GM13977 (cell line): ENCODE data around the gene KIAA1755.

Experiments
- DNase-seq: peaks from one replicate; pipeline ENCODE4 v3.0.0; 2012; ENCODE audit warnings: low spot score
- in situ Hi-C: fragments of 300-500 bp; cut with MboI; formaldehyde crosslinking; loops from one replicate; pipeline ENCODE4 v1.12.0; 2022; ENCODE audit warnings: low sequenced_read_pairs, low pct_unique_long_range_greater_than_20kb, mixed read lengths, inconsistent platforms; ENCODE audit not compliant: unreplicated experiment
- TF ChIP-seq, protein P1 (sequence below): IDR thresholded peaks from 2 replicates; pipeline ENCODE4 v1.5.1; 2012; ENCODE audit warnings: mild to moderate bottlenecking, control low read depth; ENCODE audit not compliant: insufficient read depth; ENCODE audit errors: extremely low read depth, missing control alignments

The KIAA1755 gene

DNA sequence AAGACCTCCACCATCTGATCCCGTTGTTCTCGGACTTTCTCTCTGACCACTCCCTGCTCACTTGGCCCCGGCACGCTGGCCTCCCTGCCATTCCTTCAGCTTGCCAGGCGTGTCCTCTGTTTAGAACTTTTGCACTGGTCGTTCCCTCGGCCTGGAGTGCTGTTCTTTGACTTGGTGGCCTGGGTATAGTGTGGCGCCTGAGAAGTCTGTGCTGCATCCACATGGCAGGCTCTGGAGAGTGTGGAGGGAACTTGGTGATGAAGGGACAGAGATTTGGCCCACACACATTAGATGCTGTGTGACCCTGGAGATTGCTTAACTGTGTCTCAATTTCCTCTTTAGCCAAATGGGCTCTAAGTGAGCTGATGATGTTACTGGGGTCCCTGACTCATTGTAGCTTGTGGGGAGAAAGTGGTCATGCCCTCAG lies 82.5 kb downstream of the KIAA1755 start:
- in situ Hi-C loops, result no loop called here
- TF ChIP-seq, protein P1, sequence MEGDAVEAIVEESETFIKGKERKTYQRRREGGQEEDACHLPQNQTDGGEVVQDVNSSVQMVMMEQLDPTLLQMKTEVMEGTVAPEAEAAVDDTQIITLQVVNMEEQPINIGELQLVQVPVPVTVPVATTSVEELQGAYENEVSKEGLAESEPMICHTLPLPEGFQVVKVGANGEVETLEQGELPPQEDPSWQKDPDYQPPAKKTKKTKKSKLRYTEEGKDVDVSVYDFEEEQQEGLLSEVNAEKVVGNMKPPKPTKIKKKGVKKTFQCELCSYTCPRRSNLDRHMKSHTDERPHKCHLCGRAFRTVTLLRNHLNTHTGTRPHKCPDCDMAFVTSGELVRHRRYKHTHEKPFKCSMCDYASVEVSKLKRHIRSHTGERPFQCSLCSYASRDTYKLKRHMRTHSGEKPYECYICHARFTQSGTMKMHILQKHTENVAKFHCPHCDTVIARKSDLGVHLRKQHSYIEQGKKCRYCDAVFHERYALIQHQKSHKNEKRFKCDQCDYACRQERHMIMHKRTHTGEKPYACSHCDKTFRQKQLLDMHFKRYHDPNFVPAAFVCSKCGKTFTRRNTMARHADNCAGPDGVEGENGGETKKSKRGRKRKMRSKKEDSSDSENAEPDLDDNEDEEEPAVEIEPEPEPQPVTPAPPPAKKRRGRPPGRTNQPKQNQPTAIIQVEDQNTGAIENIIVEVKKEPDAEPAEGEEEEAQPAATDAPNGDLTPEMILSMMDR, result no peak
- no peak for DNase-seq

DNA sequence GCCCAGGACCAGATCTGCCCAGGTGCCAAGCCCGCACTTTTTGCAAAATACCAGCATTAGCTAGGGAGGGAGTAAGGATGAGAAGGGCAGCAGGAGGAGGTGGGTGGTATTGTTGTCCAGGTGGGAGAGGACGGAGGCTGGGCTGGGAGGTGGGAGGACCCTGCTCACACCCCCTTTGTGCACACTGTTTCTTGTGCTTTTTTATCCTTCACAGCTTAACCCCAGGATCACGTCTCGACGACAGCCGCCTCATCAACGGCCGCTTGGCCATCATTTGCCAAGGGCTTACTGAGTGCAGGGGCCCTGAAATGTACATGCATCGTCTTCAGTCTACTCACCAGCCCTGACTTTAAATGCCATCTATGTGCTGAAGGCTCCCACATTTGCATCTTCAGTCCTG lies 83.3 kb downstream of the KIAA1755 start:
- TF ChIP-seq, protein P1, result no peak
- DNase-seq, result no peak
- in situ Hi-C loops, result no loop called here

DNA sequence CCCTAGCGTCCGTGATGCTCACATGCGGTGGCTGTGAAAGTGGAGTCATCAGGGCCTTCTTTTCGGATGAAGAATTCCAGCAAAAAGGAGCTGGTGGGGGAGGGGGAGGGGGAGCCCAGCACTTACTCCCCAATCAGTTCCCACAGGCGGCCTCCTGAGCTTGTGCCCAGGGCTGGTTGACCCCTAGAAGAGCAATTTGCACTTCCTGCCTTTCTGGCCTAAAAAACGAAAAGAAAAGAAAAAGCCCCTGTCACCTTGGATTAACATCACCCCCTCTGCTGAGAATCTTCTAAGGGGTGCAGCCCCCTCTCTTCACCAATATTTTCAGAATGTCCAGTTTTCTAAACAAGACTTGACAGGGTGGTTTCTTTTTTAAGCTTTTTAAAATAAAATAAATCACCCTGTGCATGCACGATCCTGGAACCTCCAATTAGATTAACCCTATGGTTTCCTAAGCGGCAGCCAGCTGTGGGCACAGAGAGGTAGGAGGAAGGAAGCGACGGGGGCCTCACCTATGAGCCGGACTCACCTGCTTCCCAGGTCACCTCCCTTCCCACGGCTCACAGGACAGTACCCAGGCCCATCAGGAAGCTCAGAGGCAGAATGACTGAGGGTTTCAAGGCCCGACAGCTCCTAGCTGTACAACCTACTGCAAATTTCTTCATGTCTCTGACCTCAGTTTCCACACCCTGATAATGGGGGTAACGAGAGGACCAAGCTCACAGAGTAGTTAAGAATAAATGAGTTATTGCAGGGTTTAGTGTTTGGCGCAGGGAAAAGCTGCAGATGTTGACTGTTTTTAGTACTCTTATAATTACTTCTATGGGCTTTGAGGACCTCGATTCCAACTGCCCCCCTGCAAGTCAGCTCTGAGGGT lies 85.0 kb downstream of the KIAA1755 start:
- TF ChIP-seq, protein P1, result no peak
- in situ Hi-C loops, result no loop called here
- no peak for DNase-seq

DNA sequence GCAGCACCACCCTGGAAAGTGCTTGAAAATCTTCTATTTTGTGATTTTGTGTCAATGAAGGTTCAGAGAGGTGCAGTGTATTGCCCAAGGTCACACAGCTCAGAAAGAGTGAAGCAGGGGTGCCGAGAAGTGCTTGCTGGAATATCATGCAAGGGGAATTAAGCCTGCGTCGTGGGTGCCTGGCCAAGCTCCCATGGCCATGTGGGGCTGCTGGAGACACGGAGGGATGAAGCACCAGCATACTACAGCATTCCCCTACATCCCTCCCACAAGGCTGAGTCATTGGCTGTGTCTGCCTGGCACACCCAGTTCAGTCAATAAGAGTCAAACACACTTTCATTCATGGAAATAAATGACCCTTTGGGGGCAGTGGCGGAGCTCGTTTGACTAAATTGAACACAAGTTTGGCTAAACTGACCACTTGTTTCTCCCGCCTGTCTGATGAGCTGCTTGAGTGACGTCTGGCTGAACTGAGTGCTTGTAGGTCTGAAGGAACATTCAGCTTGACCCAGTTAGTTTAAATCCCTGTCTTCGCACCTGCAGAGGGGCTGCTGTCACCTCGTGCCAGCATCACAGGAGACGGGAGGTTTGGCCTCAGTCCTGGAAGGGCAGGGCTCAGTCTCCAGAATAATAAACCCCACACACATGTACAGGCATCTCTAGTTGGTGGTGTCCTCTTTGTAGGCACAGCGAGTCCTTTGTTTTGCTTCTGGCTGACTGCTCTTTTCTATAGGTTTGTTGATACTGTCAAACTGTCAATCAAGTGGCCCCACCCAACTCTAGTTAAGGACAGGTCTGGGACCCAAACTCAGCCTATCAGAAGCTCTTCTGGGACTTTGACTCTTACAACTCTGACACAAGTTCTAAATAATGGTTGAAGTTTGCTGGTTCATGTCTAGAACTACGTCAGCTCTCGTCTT lies 87.0 kb downstream of the KIAA1755 start:
- in situ Hi-C loops, result no loop called here
- no peak for DNase-seq

DNA sequence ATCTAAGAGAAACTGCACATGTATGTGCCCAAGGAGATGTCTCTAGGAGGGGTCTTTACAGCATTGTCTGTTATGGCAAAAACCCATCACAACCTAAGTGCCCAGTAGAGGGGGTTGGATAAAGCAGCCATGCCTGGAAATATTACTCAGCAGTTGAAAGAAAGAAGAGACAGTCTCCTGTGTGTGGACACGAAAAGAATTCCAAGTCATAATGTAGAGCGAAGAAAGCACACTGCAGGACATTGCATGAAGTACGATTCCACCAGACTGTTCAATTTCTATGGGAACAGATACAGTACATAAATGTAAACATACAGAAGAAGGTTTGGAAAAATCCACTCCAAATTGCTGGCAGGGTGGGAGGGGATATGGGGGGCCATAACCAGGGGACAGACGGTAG lies 88.1 kb downstream of the KIAA1755 start:
- in situ Hi-C loops, result no loop called here
- DNase-seq, result no peak
- TF ChIP-seq, protein P1, result no peak

More for the DNA sequence above, 87.0 kb downstream of the KIAA1755 start:
- TF ChIP-seq, protein P1, result no peak

DNA sequence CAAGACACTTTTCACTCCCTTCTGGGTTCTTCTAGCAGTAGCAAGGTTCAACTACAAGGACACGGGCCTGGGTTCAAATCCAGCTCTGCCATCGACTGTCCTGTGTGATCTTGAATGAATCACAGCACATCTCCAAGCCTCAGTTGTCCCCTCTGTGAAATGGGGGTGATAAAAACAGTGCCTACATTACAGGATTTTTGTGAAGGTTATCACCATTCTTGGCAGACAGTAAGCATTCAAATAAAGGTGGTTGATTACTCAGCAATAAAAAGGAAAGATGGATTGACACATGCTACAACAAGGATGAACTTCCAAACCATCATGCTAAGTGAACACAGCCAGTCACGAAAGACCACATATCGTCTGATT lies 88.9 kb downstream of the KIAA1755 start:
- DNase-seq, result no peak
- in situ Hi-C loops, result no loop called here
- TF ChIP-seq, protein P1, result no peak
